Esophagus muscularis mucosa (tissue), 4 donors: ENCODE data around the gene C5orf34. TPM values are rescaled to one million over a fixed set of nuclear protein-coding genes. Genes with fewer than 3 reads are reported as not detected.

Experiments
- DNase-seq: peaks from one replicate; pipeline ENCODE4 v3.0.0-alpha.2; 2017; ENCODE audit errors: extremely low spot score
- H3K27ac ChIP-seq, 4 donors: fragments of 200-600 bp; sonication (generic); replicated peaks in 1 of 4; 1 replicate in 3 of 4; 2 replicates in 1 of 4; pipeline ENCODE4 v1.5.1; 2016 to 2019; ENCODE audit warnings: mild to moderate bottlenecking in 1 of 4
- H3K27me3 ChIP-seq, 4 donors: fragments of 200-600 bp; sonication (generic); one replicate each; pipeline versions ENCODE4 v1.5.1 to v1.6.0; 2016 to 2019
- H3K36me3 ChIP-seq, 4 donors: fragments of 200-600 bp; sonication (generic); one replicate each; pipeline ENCODE4 v1.5.1; 2016 to 2019
- H3K4me1 ChIP-seq, 4 donors: fragments of 200-600 bp; sonication (generic); one replicate each; pipeline ENCODE4 v1.5.1; 2016 to 2019
- H3K4me3 ChIP-seq, 4 donors: fragments of 200-600 bp; sonication (generic); 1 replicate in 2 of 4; 2 replicates in 2 of 4; pipeline ENCODE4 v1.5.1; 2016 to 2019; ENCODE audit warnings: mild to moderate bottlenecking in 4 of 4, moderate library complexity in 1 of 4
- H3K9me3 ChIP-seq, 4 donors: fragments of 200-600 bp; sonication (generic); 1 replicate in 3 of 4; 2 replicates in 1 of 4; pipeline ENCODE4 v1.5.1; 2016 to 2019
- CTCF ChIP-seq, 3 experiments: fragments of 200-600 bp in 2 of 3; fragments of 450-650 bp in 1 of 3; sonication (generic) in 2 of 3; IDR thresholded peaks; one replicate each; pipeline ENCODE4 v1.5.1; 2017 to 2019; ENCODE audit warnings: antibody characterized with exemption in 3 of 3, mild to moderate bottlenecking in 2 of 3, moderate library complexity in 1 of 3
- EP300 ChIP-seq: sonication (generic); formaldehyde crosslinking; IDR thresholded peaks from one replicate; pipeline ENCODE4 v1.6.1; 2017; ENCODE audit warnings: antibody characterized with exemption
- POLR2A ChIP-seq: fragments of 450-650 bp; IDR thresholded peaks from one replicate; pipeline ENCODE4 v1.6.1; 2017; ENCODE audit warnings: antibody characterized with exemption, moderate library complexity, mild to moderate bottlenecking, low read depth
- POLR2AphosphoS5 ChIP-seq, 2 donors: sonication (generic); formaldehyde crosslinking; IDR thresholded peaks; one replicate each; pipeline ENCODE4 v1.6.1; 2017; ENCODE audit warnings: antibody characterized with exemption in 2 of 2
- WGBS: methylation state at CpG from one replicate; pipeline ENCODE4 v1.1.5; 2018; 5-methylcytosine and 5-hydroxymethylcytosine counted together
- intact Hi-C: fragments of 100-400 bp; cut with DNase I; formaldehyde crosslinking; loops from one replicate; pipeline ENCODE4 v1.15.1; 2023
- total RNA-seq, 4 donors: library from RNA; depleted of rRNA; stranded (reverse); fragments of >200 nt; gene quantifications; one replicate each; pipeline versions ENCODE4 v1.1.0 to v1.2.1, GENCODE V29; 2016

C5orf34 gene
- total RNA-seq, 4 donors from 2014 or later: 0.42 to 1.6 (median 1.4) TPM

GRCh38 chr5:43543434-43543833 is 28.5 kb upstream of the C5orf34 start:
- H3K9me3 ChIP-seq: no peaks in the 10 kb centered on the region
- intact Hi-C loops: no loop called here
- H3K36me3 ChIP-seq: peaks cover 16 to 70% (median 58%) of the 10 kb centered on the region in 4 donors
- TF ChIP-seq POLR2A: no peak
- TF ChIP-seq POLR2AphosphoS5 (IDR thresholded peaks at IDR 0.05): no peak
- H3K4me3 ChIP-seq: no peak overlapping the region
- H3K4me1 ChIP-seq: peaks cover 4 to 9% (median 7%) of the 10 kb centered on the region in 4 donors
- H3K27ac ChIP-seq: no peak overlapping the region
- DNase-seq: no peak
- H3K27me3 ChIP-seq: no peaks in the 10 kb centered on the region

GRCh38 chr5:43540746-43541145 is 25.8 kb upstream of the C5orf34 start:
- Histone ChIP-seq H3K36me3 (peaks cover 18 to 76% (median 57%) of the 10 kb centered on the region in 4 donors), H3K9me3 (no peaks in the 10 kb centered on the region), H3K27me3 (no peaks in the 10 kb centered on the region), H3K4me1 (peaks cover 0 to 9% (median 5%) of the 10 kb centered on the region in 4 donors), H3K4me3 (no peak overlapping the region), H3K27ac (no peak overlapping the region)
- intact Hi-C loops: no loop called here
- no peak for DNase-seq
- TF ChIP-seq POLR2AphosphoS5 (IDR thresholded peaks at IDR 0.05) (no peak), EP300 (no peak), CTCF (IDR thresholded peaks at IDR 0.05) (no peak), POLR2A (no peak)
- 87% methylated on average over 6 of the region's 6 CpGs for WGBS

GRCh38 chr5:43536972-43537371 is 22.0 kb upstream of the C5orf34 start:
- Histone ChIP-seq H3K4me1 (no peaks in the 10 kb centered on the region), H3K27me3 (no peaks in the 10 kb centered on the region), H3K27ac (no peak overlapping the region), H3K9me3 (no peaks in the 10 kb centered on the region), H3K36me3 (peaks cover 36 to 86% (median 69%) of the 10 kb centered on the region in 4 donors), H3K4me3 (no peak overlapping the region)
- TF ChIP-seq CTCF (IDR thresholded peaks at IDR 0.05) (no peak), POLR2A (no peak), POLR2AphosphoS5 (IDR thresholded peaks at IDR 0.05) (no peak), EP300 (no peak)
- intact Hi-C loops: no loop called here
- no peak for DNase-seq

GRCh38 chr5:43533646-43534045 is 18.7 kb upstream of the C5orf34 start:
- intact Hi-C loops: no loop called here
- Histone ChIP-seq H3K4me3 (no peak overlapping the region), H3K27me3 (no peaks in the 10 kb centered on the region), H3K4me1 (no peaks in the 10 kb centered on the region), H3K27ac (no peak overlapping the region), H3K36me3 (peaks cover 48 to 97% (median 77%) of the 10 kb centered on the region in 4 donors), H3K9me3 (no peaks in the 10 kb centered on the region)
- TF ChIP-seq EP300 (no peak), POLR2AphosphoS5 (IDR thresholded peaks at IDR 0.05) (no peak), CTCF (IDR thresholded peaks at IDR 0.05) (no peak), POLR2A (no peak)
- DNase-seq: no peak
- WGBS: 86% methylated on average over 2 of the region's 2 CpGs

- TF ChIP-seq POLR2AphosphoS5 (IDR thresholded peaks at IDR 0.05) (no peak), CTCF (IDR thresholded peaks at IDR 0.05) (no peak), EP300 (no peak), POLR2A (no peak)
- Histone ChIP-seq H3K27ac (no peak overlapping the region), H3K4me3 (no peak overlapping the region), H3K27me3 (no peaks in the 10 kb centered on the region), H3K36me3 (peaks cover 54 to 89% (median 73%) of the 10 kb centered on the region in 4 donors), H3K9me3 (no peaks in the 10 kb centered on the region), H3K4me1 (no peaks in the 10 kb centered on the region)
- DNase-seq: no peak
- intact Hi-C loops: no loop called here
- WGBS: 93% methylated on average over 2 of the region's 2 CpGs
Observed at GRCh38 chr5:43530648-43531047, 15.7 kb upstream of the C5orf34 start.
